Breast epithelium (tissue), 4 donors: ENCODE measurements around the gene TBL3. TPM values are rescaled to one million over a fixed set of nuclear protein-coding genes. Genes with fewer than 3 reads are reported as not detected.

ENCODE experiments used
- DNase-seq, 2 donors: peaks; one replicate each; pipeline ENCODE4 v3.0.0-alpha.2; 2019; ENCODE audit warnings: low spot score in 2 of 2
- H3K27ac ChIP-seq, 2 donors: fragments of 200-600 bp; sonication (generic) in 1 of 2; one replicate each; pipeline ENCODE4 v1.5.1; 2016 to 2019; ENCODE audit warnings: mild to moderate bottlenecking in 1 of 2
- H3K27me3 ChIP-seq, 2 donors: fragments of 200-600 bp; sonication (generic) in 1 of 2; one replicate each; pipeline versions ENCODE4 v1.5.1 to v1.6.0; 2017 to 2019; ENCODE audit warnings: control low read depth in 1 of 2, mild to moderate bottlenecking in 1 of 2
- H3K36me3 ChIP-seq: fragments of 200-600 bp; one replicate; pipeline ENCODE4 v1.5.1; 2019
- H3K4me1 ChIP-seq, 2 donors: fragments of 200-600 bp; sonication (generic); one replicate each; pipeline ENCODE4 v1.5.1; 2016 to 2019; ENCODE audit warnings: control low read depth in 1 of 2
- H3K4me3 ChIP-seq, 3 donors: fragments of 200-600 bp; sonication (generic); 1 replicate in 2 of 3; 2 replicates in 1 of 3; pipeline ENCODE4 v1.5.1; 2016 to 2019; ENCODE audit warnings: mild to moderate bottlenecking in 3 of 3, moderate library complexity in 2 of 3
- H3K9me3 ChIP-seq, 2 donors: fragments of 200-600 bp; sonication (generic) in 1 of 2; one replicate each; pipeline ENCODE4 v1.5.1; 2016 to 2019; ENCODE audit warnings: control low read depth in 1 of 2
- POLR2A ChIP-seq: fragments of 450-650 bp; IDR thresholded peaks from one replicate; pipeline ENCODE4 v1.6.1; 2016; ENCODE audit warnings: antibody characterized with exemption, mild to moderate bottlenecking, moderate library complexity
- POLR2AphosphoS5 ChIP-seq, 3 donors: sonication (generic); formaldehyde crosslinking; IDR thresholded peaks; one replicate each; pipeline ENCODE4 v1.6.1; 2017; ENCODE audit warnings: antibody characterized with exemption in 3 of 3
- intact Hi-C: fragments of 100-400 bp; cut with DNase I; formaldehyde crosslinking; loops from one replicate; pipeline ENCODE4 v1.15.1; 2023; ENCODE audit warnings: low total_unique reads
- total RNA-seq, 3 donors: library from RNA; depleted of rRNA; stranded (reverse); fragments of >200 nt; gene quantifications; one replicate each; pipeline ENCODE4 v1.1.0, GENCODE V29; 2016
- TF ChIP-seq, protein P1 (sequence below), 3 donors: fragments of 450-650 bp; IDR thresholded peaks; one replicate each; pipeline ENCODE4 v1.5.1; 2016 to 2017; ENCODE audit warnings: antibody characterized with exemption in 3 of 3, mild to moderate bottlenecking in 3 of 3, moderate library complexity in 3 of 3

TBL3 gene
- total RNA-seq, 3 donors from 2014 or later: 32.9 to 42.3 (median 33.1) TPM

GRCh38 chr16:1981398-1981836 is 9.6 kb downstream of the TBL3 start, which contains the start of gene NOXO1:
Gene NOXO1 (minus strand): TSS chr16:1981469. CDS start chr16:1981179, 290 bp downstream.
- Histone ChIP-seq H3K36me3 (peaks cover 6% of the 10 kb centered on the region), H3K9me3 (no peaks in the 10 kb centered on the region), H3K27ac (peak within 1 kb of the TSS in 1 of 2 donors; percentile 42), H3K27me3 (peaks cover 0 to 14% of the 10 kb centered on the region in 2 donors), H3K4me3 (peak within 1 kb of the TSS in 1 of 3 donors; percentile 60), H3K4me1 (peaks cover 8 to 14% of the 10 kb centered on the region in 2 donors)
- no peak for DNase-seq
- intact Hi-C loops: no loop called here
- TF ChIP-seq, protein P1, sequence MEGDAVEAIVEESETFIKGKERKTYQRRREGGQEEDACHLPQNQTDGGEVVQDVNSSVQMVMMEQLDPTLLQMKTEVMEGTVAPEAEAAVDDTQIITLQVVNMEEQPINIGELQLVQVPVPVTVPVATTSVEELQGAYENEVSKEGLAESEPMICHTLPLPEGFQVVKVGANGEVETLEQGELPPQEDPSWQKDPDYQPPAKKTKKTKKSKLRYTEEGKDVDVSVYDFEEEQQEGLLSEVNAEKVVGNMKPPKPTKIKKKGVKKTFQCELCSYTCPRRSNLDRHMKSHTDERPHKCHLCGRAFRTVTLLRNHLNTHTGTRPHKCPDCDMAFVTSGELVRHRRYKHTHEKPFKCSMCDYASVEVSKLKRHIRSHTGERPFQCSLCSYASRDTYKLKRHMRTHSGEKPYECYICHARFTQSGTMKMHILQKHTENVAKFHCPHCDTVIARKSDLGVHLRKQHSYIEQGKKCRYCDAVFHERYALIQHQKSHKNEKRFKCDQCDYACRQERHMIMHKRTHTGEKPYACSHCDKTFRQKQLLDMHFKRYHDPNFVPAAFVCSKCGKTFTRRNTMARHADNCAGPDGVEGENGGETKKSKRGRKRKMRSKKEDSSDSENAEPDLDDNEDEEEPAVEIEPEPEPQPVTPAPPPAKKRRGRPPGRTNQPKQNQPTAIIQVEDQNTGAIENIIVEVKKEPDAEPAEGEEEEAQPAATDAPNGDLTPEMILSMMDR (IDR thresholded peaks at IDR 0.05): no peak
- TF ChIP-seq POLR2AphosphoS5 (IDR thresholded peaks at IDR 0.05) (no peak), POLR2A (no peak)

- intact Hi-C loops: no loop called here
- no peak for TF ChIP-seq POLR2A
- TF ChIP-seq POLR2AphosphoS5 (IDR thresholded peaks at IDR 0.05): no peak
- TF ChIP-seq, protein P1 (IDR thresholded peaks at IDR 0.05): no peak
- Histone ChIP-seq H3K9me3 (no peaks in the 10 kb centered on the region), H3K4me3 (no peak overlapping the region), H3K4me1 (peaks cover 8 to 14% of the 10 kb centered on the region in 2 donors), H3K36me3 (peaks cover 6% of the 10 kb centered on the region), H3K27ac (peak overlapping the region in 1 of 2 donors; percentile 42), H3K27me3 (peaks cover 0 to 14% of the 10 kb centered on the region in 2 donors)
- peak in 1 of 2 donors; percentile 78 for DNase-seq
Observed at GRCh38 chr16:1982013-1982433, 10.2 kb downstream of the TBL3 start.

GRCh38 chr16:1982991-1983543 is 11.2 kb downstream of the TBL3 start:
- Histone ChIP-seq H3K27ac (peak overlapping the region; percentile 70 to 79), H3K4me1 (peaks cover 8 to 14% of the 10 kb centered on the region in 2 donors), H3K36me3 (peaks cover 4% of the 10 kb centered on the region), H3K4me3 (peak overlapping the region; percentile 72 to 99 (median 85)), H3K9me3 (no peaks in the 10 kb centered on the region), H3K27me3 (peaks cover 0 to 14% of the 10 kb centered on the region in 2 donors)
- no peak for TF ChIP-seq POLR2AphosphoS5 (IDR thresholded peaks at IDR 0.05)
- TF ChIP-seq POLR2A: no peak
- TF ChIP-seq, protein P1 (IDR thresholded peaks at IDR 0.05): no peak
- DNase-seq: no peak
- intact Hi-C loops: no loop called here

DNA sequence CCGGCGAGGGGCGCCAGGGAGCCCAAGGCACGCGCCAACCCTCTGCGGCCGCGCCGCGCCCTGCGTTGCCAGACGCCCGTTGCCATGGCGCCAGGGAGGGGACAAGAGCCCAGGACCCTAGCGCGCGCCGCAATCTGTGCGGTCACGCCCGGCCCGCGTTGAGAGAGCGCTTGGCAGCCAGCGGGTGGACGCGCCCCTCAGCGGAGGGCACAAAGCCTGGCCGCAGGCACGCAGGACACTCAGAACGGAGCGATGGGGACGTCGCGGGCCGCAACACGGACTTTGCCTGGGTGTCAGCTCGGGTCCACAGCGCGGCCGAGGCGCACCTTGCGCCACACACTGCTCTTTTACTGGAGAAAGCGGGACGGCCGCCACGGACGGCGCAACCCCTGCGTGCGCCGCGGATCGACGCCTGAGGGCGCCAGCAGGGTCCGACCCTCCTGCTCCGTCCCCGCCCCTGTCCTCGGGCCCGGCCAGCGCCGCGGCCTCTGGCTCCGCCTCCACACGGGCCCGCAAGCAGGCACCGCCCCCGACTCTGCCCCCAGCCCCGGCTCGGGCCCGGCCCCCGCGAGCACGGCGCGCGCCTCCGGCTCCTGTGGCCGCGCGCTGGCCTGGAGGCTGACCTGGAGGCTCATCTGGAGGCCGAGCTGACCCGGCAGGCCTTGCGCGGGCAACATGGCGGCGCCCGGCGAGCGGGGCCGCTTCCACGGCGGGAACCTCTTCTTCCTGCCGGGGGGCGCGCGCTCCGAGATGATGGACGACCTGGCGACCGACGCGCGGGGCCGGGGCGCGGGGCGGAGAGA is 11.9 kb downstream of the TBL3 start, which contains the start of gene GFER:
GFER (plus strand) TSS at position 650 of the 803 bp plus-strand sequence; CDS start at position 676, 26 bp downstream.
- Histone ChIP-seq H3K27ac (peak within 1 kb of the TSS; percentile 70 to 79), H3K27me3 (peaks cover 0 to 18% of the 10 kb centered on the region in 2 donors), H3K9me3 (no peaks in the 10 kb centered on the region), H3K36me3 (no peaks in the 10 kb centered on the region), H3K4me3 (peak within 1 kb of the TSS; percentile 72 to 99 (median 85)), H3K4me1 (peaks cover 8 to 14% of the 10 kb centered on the region in 2 donors)
- intact Hi-C loops: no loop called here
- TF ChIP-seq POLR2AphosphoS5 (IDR thresholded peaks at IDR 0.05): peak in 2 of 3 donors; percentile 33 to 34
- TF ChIP-seq, protein P1 (IDR thresholded peaks at IDR 0.05): no peak
- DNase-seq: peak in 1 of 2 donors; percentile 52
